GM21529 (cell line): ENCODE results near the gene MR1.
A peak's percentile ranks its signal among the peaks of the same experiment; 100 is the strongest.

Experiments used
- ATAC-seq: cut with Tn5 transposase; IDR thresholded peaks from one replicate; pipeline ENCODE4 v1.9.1; 2021; ENCODE audit not compliant: unreplicated experiment

MR1 gene

DNA sequence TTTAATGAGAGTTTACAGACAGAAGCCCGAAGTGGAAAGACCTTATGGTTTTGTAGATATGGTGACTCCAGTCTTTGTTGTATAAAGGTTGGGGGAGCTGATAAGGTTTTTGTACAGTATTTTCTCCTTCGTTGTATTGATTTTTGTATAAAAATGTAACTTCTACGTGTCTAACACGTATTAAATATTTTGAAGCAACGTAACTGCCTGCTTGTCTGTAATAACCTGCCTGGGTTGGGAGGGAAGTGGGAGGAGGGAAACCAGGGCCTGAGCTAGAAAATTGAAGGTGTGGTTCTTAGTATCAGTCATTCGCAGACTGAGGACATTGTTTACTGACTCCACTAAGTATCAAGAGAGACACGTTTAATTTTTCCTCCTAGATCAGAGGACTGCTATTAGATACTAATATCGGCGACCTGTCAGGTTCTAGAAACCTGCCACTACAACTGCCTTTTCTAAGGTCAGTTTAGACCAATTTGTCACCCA, 56.9 kb downstream of the MR1 start:
- ATAC-seq, result peak; percentile 21

DNA sequence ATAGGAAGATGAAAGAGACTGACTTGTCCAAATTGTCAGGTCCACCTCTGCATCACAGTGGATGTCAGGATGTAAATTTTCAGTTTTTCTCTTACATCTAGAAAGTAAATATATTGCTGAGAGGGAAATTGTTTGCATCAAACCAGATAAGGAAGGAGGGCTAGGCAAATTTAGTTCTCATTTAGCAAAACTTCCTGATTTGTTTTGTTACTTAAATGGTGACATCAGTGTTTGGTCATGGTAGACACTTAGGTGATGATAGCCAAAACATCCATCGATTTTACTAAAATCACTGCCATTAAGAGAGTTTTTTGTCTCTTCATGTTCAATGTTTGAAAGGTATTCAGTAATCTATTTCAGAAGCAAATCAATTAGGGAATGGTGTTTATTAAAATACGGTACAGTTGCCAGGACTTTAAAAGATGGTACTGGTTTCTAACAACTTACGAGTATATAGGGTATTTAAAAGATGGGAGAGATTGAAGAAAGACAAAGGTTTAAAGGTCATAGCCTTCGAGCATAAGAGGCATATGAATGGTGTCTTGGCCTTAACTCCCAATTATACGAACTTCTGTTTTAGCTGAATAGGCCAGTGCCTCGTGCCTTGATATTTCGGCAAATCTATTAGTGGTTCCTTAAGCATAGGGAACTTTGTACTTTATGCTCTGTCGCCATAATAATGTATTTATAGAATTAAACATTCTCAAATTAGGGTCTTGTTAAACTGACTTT, 57.7 kb downstream of the MR1 start:
- ATAC-seq, result no peak

DNA sequence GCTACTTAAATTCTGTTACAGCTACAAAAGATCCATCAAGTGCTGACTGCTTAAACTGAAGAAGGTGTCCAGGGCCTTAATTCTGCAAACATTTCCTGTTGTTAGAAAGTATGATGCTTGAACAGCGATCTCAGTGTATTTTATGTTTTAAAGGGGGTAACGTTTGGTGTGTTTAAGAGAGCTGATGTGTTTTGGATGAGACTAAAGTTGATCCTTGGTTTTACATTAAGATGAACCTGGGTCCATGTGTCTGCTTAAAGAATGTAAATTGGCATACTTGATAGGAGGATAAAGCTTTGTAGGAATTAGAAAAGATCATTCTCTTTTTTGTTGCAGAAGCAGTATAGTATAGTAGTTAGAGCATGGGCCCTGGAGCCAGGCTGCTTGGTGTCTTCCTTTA, 58.3 kb downstream of the MR1 start:
- ATAC-seq, result no peak

DNA sequence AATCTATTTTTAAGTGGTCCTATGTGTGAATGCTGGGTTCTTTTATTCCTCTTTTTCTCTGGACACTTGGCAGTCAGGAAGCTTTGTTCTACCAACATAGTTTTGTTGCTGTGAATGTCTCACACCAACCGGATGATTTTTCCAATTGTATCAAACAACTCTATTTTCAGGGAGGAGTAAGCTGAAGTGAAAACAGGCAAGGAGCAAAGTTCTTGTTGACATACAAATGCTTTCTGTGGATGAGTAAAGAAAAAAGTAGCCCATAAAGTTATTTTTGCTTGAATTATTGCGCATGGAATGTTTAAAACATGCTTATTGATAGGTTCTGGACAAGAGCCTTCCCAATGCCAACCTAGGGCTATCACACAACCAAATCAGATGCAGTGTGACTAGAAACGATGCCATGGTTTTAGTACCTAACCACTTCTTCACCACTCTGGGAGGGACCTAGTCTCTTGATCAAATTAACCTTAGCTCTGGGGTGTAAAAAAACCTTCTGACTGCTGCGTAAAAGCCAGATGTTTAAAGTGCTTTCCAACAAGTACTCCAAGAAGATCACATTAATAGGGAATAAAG, 59.2 kb downstream of the MR1 start:
- ATAC-seq, result no peak

DNA sequence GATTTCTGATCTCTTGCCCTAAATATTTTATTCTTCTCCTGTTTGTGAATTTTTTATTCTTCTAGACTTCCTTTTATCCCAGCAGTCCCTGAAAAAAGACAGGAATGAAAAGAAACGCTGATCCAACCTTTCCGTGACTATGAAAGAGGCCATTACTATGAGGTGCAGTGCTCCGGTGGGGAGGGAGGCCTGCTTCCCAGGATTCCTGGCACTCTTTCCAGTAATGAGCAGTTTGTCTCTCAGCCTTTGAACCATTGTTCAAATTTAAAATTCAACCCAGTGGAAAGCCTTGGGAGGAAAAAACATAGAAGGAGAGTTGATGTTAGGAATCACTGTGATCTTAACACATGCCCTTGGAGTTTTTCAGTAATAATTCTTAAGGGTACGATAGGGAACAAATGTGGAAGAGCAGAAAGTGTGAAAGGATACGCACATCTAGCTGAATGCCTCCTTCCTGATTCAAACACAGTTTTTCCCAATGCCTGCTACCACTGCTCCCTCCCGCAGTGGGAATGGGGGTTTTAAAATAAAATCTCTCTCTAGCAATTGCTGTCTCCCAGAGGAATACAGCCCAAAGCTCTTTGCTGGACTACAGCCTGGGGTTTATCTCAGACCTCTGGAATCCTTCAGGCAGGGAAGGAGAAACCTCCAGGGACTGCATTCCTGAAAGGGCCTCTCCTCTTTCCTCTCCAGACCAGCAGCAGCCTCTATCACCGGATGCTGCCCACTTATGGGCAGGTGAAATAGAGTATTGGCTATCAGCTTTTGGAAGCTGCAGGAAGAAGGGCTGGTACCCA, 60.8 kb downstream of the MR1 start:
- no peak for ATAC-seq

DNA sequence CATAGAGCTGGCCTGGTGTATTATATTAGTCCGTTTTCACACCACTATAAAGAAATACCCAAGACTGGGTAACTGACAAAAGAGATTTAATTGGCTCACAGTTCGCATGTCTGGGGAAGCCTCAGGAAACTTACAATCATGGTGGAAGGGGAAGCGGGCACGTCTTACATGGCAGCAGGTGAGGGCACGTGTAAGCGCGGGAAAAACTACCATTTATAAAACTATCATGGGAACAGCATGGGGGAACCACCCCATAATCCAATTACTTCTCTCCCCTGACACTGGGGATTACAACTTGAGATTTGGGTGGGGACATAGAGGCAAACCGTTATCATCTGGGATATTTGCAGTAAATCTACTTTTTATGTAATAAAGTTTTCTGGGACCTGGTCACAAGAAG, 61.5 kb downstream of the MR1 start:
- ATAC-seq, result no peak

DNA sequence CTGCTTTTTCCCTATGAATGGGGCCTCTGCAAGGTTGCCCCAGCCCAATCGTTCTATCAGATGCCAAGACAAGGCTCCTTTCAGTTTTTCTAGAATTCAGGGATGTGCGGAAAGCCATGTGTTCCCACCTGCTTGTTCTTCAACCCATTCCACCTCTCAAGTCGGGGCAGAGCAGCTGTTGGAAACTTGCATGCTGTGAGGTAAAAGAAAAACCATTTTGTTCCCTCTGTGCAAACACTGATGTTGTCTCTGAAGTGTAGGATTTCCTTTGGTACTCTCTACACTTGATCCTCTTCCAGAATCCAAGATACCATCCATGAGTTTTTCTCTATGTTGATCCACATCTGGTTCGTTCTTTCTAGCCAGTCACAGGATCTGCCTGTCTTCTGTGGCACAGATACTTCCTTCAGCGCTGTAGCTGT, 62.0 kb downstream of the MR1 start:
- no peak for ATAC-seq

DNA sequence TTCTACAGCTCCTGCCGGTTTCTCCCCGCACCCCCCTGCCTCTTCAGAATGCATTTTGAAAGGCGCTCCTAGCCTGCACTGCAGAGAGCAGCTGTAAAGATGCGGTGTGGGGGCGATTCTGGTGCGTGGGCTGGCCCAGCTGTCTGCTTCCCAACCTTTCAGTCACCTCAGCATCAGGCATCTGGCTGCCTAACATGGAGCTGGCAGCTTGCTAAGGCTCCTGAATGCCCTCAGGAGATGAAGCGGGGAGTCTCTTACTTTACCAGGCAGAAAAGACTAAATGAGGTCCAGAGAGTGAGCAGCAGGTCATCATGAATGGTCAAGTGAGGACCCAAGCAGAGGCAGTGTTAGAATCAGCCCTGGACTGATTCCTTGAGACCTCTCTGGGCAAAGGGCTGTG, 63.5 kb downstream of the MR1 start:
- no peak for ATAC-seq

DNA sequence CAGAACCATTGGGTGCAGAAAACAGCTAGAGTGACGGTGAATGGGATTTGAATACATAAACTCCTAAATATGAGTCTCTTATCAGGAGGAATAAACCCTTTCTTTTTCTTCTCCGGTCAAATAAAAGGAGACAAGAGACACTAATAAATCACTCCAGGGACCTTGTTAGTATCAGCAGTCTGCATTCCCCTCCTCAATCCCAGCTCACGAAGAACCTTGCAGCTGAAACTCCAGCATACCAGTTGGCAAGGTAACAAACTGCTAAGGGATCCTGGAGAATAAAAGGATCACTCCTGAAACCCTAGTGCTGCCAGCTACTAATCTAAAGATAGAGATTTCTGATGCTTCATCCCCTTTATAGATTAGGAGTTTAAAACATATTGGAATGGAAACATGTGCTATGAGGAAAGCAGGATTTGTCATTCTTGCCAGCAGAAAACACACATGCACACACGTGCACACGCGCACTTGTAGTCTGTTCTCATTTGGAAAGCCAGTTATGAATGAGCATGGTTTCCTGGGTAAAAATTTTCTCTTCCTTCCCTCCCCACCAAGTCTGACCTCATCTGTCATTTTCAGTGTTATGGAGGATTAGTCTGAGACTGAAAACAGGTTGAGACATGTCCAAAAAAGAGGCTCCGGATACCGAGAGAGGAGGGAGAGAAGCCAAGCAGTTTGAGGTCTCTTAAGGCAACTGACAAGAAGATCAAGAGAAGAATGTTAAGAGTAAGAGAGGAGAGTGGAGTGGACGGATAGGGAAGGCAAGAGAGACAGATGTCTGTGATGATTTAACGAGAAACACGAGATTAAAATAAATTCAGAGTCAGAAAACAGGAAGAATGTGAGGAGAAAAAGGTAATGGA, 65.6 kb downstream of the MR1 start:
- peak; percentile 69 for ATAC-seq

DNA sequence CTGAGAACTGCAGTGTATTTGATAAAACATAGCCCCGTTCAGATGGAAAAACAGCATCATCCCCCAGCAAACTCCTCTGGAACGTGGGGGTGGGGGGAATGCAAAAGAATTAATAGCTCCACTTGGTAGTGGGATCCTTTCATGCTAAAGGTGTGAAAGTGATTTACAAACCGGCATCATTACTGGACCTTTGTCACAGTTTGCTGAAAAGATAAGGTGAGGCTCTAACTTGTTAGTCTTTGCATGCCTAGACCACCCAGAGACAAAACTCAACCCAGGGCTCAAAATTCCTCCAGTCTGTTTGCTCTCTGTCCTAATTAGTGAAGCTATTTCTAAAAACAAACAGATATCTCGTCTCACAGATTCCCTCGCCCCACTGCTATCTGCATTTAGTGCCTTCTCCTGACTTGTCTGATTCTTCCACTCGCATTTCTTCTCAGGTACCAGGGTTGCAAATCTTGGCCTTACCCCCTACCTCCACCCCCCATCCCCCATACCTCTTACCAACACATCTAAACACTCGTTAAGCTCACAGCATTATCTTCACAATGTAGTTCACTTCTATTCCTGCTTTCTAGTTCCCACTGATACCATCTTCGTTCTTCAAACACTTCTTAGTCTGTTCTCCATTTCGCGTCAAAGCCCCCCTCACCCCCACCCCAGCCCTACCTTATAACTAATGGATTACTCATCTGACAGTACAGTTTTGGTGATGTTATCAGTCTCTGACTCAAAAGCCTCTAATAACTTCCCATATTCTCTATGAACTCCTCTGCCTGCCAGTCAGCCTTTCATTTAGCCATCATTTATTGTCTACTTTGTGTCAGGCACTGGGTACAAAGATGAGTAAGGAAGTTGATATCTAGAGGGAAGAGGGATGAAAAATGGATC, 66.5 kb downstream of the MR1 start:
- no peak for ATAC-seq

DNA sequence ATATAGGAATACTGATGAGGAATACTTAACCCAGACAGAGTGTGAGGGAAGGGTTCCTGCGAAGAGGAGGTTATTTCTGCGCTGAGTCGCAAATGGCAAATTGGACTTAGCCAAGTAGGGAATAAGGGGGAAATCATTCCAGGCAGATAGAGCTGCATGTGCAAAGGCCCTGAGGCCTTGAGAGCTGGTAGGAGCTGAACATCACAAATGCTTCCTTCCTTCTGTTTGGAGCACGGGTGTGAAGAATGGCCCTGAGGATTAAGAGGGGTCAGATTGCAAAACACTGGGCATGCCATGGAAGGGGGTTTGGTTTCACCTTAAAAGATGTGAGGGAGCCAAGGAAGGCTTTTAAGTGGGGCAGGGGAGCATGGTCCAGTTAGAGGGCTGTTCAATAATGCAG, 67.2 kb downstream of the MR1 start:
- no peak for ATAC-seq

DNA sequence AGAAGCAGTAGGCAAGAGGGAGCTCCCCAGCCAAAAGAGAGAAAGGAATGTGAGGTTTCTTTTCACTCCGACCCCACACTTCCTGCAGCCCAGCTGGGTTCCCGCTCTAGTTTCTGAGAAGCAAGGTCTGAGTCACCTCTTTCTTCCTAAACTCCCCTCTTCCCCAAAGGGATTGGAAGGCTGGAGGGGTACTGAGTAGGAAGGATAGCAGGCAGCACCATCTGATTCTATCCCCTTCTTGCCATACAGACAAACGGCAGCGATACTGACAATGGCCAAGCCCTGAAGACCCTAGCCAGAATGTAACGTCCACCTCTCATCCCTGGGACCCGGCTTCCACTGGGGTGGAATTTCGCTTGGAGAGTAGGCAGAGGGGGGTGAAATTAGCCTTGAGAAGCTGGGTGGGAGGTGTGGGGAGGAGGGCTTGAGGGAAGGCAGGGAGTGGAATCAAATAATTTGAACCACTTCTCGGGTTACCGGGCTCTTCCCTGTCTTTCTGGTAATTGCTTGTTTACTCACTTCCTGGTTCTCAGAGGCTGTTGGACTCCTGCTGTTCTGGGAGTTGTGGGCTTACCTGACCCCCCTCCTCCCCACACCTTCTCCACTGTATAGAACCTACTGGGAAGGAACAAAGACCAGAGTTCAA, 67.9 kb downstream of the MR1 start:
- ATAC-seq, result no peak

DNA sequence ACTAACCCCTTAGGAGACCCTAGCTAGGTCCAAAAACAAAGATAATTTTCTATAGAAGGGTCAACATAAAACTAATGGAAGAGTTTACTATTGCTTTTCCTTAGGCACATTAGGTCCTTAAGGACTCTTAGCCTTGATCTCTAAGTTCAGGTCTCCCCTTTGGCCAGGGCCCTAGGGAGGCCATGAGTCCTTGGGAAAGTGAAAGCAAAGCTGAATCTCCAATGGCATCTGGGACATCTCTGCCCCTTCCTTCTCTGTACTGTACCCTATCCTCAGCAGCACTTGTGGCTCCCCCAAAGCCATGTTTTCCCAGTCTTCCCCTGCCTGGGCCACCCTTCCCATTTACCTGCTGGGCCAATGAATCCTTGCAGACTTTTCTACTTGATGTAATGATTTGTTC, 69.1 kb downstream of the MR1 start:
- no peak for ATAC-seq

DNA sequence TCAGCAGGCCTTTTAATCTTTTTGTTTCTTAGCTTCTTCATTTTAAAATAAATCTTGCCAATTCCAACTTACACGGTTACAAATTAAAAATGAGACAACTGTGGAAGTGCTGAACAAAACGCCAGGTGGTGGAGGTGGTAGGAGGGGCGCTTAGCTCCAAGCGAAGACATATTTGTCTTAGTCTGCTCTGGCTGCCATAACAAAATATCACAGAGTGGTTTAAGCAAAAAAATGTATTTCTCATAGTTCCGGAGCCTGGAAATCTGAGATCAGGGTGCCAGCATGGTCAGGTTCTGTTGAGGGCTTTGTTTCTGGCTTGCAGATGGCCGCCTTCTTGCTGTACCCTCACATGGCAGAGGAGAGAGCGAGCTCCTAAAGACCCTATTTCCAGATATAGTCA, 69.6 kb downstream of the MR1 start:
- no peak for ATAC-seq

DNA sequence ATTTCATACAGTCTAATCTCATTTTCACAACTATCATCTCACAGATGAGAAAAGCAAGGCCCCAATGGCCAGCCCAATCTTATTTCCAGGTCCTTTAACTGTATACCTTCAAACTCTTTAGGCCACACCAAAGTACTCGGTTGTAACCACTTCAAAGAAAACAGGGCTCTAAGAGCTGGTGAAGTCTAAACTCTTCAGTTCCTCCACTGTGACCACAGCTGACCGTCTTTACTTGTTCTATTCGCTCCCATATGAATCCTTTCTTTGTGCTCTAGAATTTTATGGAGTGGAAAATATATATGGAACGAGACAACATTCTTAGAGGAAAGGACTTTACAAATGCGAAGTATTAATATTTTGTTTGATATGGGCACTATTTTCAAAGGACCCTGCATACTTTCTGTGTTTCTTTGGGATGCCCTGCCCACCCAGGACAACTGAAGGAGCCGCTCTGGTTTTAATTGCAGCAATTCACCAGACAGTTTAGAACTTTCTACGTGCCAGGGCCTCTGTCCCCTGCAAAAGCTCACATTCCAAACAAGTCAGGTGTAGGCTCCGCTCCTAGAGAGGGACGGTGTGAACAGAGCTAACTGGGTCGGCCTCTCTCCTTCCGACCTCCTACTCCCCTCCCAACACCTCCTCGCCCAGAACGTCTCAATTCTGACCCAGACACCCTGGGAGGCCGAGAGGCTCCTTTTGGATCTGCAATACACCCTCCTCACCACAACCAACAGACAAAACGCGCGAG, 70.4 kb downstream of the MR1 start:
- ATAC-seq, result no peak

DNA sequence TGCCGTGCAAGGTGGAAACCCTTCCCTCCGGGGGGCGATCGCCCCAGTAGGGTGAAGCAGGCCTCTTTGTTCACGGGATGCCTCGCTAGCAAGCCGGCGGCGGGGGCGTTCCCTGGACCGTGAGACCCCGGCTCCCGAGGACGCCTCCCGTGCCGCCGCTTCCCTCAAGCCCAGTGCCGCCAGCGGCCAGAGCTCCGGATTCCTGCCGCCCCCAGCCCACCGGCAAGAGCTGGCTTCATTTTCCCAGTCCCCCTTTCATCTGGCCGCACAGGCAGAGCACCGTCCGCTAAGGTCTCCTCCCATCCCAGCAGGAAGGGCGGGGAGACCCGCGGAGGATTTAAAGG, 71.0 kb downstream of the MR1 start:
- peak; percentile 11 for ATAC-seq

DNA sequence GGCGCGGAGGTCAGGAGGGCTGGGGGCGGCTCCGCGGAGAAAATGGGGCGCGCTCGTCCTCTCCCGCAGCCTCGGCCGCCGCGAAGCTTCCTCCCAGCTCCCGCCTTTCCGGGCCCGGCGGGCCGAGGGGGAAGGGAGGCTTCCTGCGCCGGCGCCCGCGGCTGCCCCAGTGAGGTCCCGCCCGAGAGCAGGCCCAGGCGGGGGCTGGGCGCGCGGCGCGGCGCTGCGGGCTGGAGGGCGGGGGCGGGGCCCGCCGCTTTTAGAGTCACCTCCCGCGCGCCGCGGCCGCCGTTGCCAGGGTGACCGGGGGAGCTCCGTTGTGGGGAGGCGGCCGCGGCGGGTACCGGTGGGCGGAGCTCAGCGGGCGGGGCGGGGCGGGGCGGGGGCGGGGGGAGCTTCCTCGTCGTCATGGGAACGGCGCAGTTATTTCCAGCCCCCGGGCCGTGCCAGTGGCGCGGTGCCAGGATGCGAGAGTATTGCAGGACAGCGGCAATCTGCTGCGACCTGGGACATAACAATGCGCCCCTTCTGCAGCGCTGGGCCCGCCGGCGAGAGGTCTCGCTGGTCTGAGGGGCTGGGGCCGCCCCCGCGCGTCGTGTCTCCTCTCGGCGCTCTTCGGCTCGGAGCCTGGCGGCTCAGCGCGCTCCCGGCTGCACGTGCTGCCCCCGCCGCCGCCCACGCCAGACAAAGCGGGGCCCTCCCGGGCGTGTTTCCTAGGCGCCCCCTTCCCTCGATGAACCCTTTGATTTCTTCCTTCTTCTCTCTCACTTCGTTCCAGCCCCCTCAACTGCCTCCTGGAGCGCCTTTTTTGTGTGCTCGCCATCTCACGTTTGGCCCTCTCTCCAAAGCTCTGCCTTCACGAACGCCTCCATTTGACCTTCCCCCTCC, 71.6 kb downstream of the MR1 start:
- peak; percentile 80 for ATAC-seq

DNA sequence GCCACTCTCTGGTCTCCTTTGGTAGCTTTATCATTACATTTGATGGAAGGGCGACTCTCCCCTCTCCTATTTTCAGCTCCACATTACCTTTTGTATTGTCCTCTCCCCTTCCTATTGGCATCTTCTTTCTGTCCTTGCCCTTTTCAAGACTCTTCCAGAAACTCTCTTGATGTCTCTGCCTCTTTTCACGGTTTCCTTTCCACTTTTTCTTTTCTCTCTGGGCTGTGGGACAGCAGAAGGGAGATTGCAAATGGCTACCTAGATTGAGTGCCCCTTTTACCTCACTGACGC, 72.2 kb downstream of the MR1 start:
- ATAC-seq, result no peak
